ENCODE measurements around the gene CNGB1. TPM values are rescaled to one million over a fixed set of nuclear protein-coding genes. Genes with fewer than 3 reads are reported as not detected.

CNGB1 gene
- total and polyA plus RNA-seq, 4 donors: under 0.01 TPM; not detected in 2

GRCh38 chr16:57985204-57986181 lies 14.6 kb upstream of the CNGB1 start:
- Histone ChIP-seq H3K4me1 (ENCODE audit: control insufficient read depth in 4 of 4, insufficient read depth in 4 of 4, low read length in 3 of 4) (peaks cover 0 to 10% (median 6%) of the 10 kb centered on the region in 4 donors), H3K27me3 (ENCODE audit: control insufficient read depth in 4 of 4, insufficient read depth in 4 of 4, low read length in 3 of 4) (no peaks in the 10 kb centered on the region), H3K9me3 (ENCODE audit: control insufficient read depth in 4 of 4, low read length in 3 of 4) (no peaks in the 10 kb centered on the region), H3K4me3 (ENCODE audit: low read depth in 1 of 3, low read length in 3 of 3) (peak overlapping the region in 1 of 3 donors; percentile 45), H3K27ac (ENCODE audit: low read depth in 1 of 2, low read length in 2 of 2) (no peak overlapping the region), H3K9ac (ENCODE audit: low read depth in 1 of 2, low read length in 2 of 2) (no peak overlapping the region), H3K36me3 (ENCODE audit: control insufficient read depth in 4 of 4, insufficient read depth in 3 of 4, low read depth in 1 of 4, low read length in 3 of 4) (no peaks in the 10 kb centered on the region)
- WGBS: 19% methylated on average over 62 of the region's 62 CpGs
- DNase-seq (ENCODE audit: low spot score): no peak
- TF ChIP-seq MAX (IDR thresholded peaks at IDR 0.05) (no peak), RXRA (IDR thresholded peaks at IDR 0.05) (no peak), ZBTB33 (IDR thresholded peaks at IDR 0.05) (no peak), FOXA2 (IDR thresholded peaks at IDR 0.05) (no peak), JUND (IDR thresholded peaks at IDR 0.05) (no peak), ATF3 (IDR thresholded peaks at IDR 0.05) (no peak), HNF4G (IDR thresholded peaks at IDR 0.05) (no peak), GABPA (IDR thresholded peaks at IDR 0.05 in 1 of 2, conservative IDR thresholded peaks at IDR 0.05 in 1 of 2) (no peak), TAF1 (conservative IDR thresholded peaks at IDR 0.05) (no peak), EGR1 (IDR thresholded peaks at IDR 0.05; ENCODE audit: low read depth in 2 of 2) (no peak), SP1 (IDR thresholded peaks at IDR 0.05) (no peak)

- H3K9me3 ChIP-seq (ENCODE audit: control insufficient read depth in 4 of 4, low read length in 3 of 4): no peaks in the 10 kb centered on the region
- peaks cover 0 to 10% (median 6%) of the 10 kb centered on the region in 4 donors for H3K4me1 ChIP-seq (ENCODE audit: control insufficient read depth in 4 of 4, insufficient read depth in 4 of 4, low read length in 3 of 4)
- WGBS: 14% methylated on average over 64 of the region's 64 CpGs
- no peak overlapping the region for H3K9ac ChIP-seq (ENCODE audit: low read depth in 1 of 2, low read length in 2 of 2)
- peak overlapping the region in 2 of 3 donors; percentile 26 to 45 for H3K4me3 ChIP-seq (ENCODE audit: low read depth in 1 of 3, low read length in 3 of 3)
- H3K27ac ChIP-seq (ENCODE audit: low read depth in 1 of 2, low read length in 2 of 2): no peak overlapping the region
- H3K36me3 ChIP-seq (ENCODE audit: control insufficient read depth in 4 of 4, insufficient read depth in 3 of 4, low read depth in 1 of 4, low read length in 3 of 4): no peaks in the 10 kb centered on the region
- TF ChIP-seq MAX (IDR thresholded peaks at IDR 0.05): no peak
- TF ChIP-seq NR2F2 (IDR thresholded peaks at IDR 0.05): no peak
- TF ChIP-seq SP1 (IDR thresholded peaks at IDR 0.05): no peak
- TF ChIP-seq ATF3 (IDR thresholded peaks at IDR 0.05): no peak
- TF ChIP-seq FOXA2 (IDR thresholded peaks at IDR 0.05): no peak
- no peak for TF ChIP-seq EGR1 (IDR thresholded peaks at IDR 0.05; ENCODE audit: low read depth in 2 of 2)
- DNase-seq (ENCODE audit: low spot score): peak; percentile 77
- H3K27me3 ChIP-seq (ENCODE audit: control insufficient read depth in 4 of 4, insufficient read depth in 4 of 4, low read length in 3 of 4): no peaks in the 10 kb centered on the region
Measured at GRCh38 chr16:57984443-57985203, 13.7 kb upstream of the CNGB1 start.

Measured in liver (tissue), 9 donors.